ENCODE results near the gene PSMD10.
A peak's percentile ranks its signal among the peaks of the same experiment; 100 is the strongest.

The PSMD10 gene

DNA sequence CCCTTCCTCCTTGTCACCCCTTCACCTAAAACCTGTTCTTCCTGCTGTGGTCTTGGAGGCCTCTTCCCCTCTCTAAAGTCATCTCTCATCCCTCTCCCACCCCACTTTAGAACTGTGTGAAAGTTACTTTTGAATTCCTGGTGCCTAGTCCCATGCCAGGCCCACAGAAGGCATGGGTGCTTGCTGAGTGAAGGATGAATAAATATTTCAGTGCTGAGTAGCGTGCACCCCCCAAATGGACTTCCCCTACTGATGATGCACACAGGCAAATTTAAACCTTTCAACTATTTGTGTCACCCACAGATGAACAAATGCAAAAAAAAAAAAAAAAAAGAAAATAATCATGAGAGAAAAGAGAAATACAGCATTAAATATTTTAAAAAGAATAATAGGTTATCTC, 19.8 kb downstream of the PSMD10 start:
- no peak for DNase-seq

DNA sequence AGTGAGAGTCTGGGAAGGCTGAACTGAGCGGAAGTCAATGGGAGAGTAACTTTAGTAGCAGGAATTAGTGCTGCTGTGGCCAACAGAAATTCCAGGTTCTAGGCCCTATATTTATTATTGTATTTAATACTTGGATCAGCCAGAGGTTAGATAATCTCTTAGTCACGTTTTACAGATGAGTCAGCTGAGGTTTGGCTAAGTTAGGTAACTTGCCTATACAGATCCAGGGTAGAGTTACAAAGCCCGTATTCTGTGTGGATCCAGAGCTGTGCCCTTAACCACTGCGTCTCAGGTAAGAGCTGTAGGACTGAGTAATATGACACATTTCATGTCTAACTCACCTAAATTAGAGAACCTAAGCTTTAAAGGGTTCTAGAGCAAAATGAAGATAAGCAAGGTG, 20.5 kb downstream of the PSMD10 start:
- peak; percentile 40 for DNase-seq

DNA sequence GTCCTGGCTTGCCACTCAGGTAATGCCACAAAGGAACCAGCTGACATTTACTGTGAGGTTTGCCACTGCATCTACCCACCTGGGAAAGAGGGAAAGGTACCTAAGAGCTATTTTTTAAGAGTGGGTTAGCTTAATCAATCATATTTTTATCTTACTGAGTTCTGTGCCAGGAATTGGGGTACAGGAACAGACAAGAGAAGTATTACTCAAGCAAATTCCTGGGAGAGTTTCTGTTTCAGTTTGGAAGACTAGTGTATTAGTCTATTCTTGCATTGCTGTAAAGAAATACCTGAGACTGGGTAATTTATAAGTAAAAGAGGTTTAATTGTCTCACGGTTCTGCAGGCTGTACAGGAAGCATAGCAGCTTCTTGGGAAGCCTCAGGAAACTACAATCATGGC, 23.2 kb downstream of the PSMD10 start:
- DNase-seq, result no peak

DNA sequence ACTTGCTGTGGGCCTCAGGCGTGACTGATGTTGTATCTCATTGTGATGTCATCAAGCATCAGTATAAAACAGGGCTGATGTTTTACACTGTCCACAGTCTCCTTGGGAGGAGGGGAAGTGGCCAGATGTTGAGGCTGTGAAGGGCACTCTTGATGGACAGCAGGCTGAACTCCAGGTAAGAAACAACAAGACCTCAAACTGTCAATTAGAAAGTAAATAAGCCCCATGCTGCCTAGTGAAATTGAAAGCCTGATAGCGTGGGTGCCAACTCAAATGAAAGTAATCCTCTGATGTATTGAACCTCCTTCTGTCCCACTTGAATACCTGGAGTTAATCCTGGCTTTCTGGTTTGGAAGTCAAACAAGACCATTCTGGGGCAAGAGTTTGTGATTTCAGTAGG, 26.7 kb downstream of the PSMD10 start:
- no peak for DNase-seq

DNA sequence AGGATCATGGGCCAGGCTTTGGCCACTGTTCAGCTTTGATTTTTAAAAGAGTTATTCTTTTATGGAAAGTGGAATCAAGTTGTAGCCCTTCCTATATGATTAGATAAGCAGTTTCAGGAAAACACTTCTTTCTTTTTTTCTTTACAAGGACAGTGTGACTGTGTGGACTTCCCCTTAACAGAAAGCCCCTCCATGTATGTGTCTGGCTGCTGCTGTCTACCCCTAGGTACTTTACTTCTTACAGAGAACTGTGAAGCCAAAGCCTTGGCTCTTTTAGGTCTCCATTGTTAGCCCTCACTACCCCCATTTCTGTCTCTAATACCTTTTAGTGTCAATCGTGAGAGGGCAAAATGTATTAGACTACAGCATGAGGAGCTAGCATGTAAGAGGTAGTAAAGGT, 27.3 kb downstream of the PSMD10 start:
- DNase-seq, result no peak

DNA sequence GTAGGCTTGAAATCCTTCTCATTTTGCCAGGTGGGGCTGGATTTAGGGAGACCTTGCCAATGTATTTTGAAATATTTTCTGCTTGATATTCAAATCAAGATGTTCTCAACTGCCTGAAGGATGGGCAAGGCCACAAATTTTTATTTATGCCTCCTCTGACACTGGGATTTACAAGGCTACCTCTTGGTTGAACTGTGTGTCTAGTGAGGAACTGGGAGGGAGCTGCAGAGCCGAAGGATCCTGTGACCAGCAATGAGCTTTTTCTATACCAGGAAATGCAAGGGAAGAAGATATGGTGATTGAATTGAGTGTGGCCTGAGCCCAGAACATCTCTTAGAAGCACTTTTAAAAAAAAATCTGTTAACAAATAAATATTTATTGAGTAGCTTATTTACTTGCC, 31.5 kb downstream of the PSMD10 start:
- no peak for DNase-seq

DNA sequence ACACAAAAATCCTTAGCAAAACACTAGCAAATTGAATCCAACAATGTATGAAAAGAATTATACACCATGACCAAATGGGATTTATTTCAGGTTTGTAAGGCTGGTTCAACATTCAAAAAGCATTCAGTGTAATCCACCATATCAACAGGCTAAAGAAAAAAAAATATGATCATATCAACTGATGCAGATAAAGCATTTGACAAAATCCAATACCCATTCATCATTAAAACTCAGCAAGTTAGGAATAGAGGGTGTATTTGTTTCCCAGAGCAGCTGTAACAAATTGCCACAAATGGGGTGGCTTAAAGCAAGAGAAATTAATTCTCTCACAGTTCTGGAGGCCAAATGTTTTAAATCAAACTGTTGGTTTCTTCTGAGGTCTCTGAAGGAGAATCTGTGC, 35.8 kb downstream of the PSMD10 start:
- no peak for DNase-seq

DNA sequence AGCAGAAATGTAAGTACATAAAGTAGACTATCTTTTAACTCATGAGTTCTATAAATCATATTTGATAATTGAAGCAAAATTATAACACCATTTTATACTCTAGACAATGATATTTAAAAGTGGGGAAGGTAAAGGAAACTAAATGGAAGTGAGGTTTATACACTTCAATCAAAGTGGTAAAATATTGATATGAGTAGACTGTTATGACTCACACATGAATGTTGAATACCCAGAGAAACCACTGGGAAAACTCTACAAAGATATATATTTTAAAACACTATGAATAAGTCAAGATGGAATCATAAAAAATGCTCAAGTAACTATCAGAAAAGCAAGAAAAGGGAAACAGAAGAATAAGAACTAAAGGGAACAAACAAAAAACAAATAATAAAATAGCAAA, 38.1 kb downstream of the PSMD10 start:
- DNase-seq, result no peak

DNA sequence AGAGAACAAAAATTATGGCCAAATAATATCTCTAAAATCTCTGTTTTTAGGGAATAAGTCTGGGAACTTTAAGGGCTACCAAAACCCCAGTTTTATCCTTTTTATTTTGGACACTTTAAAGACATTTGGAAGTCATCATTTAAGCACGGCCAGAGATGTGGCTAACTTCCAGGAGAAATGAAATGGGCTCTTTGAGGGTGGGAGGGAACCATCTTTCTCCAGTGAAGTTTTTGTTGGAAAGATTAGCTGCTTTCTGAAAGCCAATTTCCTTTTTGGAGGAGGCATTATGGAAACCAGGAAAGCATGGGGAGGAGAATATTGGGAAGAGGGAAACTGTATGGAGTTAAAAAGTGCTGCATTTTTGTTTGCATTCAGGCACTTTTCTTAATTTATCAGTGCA, 41.7 kb downstream of the PSMD10 start:
- DNase-seq, result no peak

DNA sequence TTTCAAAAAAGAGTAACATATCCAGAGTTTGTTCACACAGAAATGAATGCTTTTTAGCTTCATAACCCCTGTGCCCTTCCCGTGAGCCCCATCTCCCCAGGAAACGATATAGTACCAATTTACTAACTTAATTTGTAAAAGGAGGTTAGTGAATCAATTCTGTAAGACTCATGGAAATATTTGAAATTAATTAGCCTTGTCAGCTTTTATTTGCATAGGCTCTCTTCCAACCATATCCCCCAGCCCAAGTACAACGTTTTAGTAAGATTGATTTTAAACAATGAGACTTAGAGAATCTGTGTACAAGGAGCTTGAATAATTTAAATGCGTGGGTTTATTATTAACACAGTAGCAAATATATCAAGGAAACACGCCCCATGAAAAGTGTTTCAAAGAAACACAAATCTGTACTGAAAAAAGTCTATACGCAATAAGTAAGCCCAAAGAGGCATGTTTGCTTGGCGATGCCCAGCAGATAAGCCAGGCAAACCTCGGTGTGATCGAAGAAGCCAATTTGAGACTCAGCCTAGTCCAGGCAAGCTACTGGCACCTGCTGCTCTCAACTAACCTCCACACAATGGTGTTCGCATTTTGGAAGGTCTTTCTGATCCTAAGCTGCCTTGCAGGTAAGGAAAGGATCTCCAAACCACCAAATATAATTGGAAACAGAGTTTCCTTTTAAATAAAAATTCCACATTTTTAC, 46.6 kb downstream of the PSMD10 start, which contains the start of gene VSIG1:
Gene VSIG1 (plus strand): TSS at position 512 of the 703 bp plus-strand sequence. CDS start 66 bp downstream, at position 578.
- DNase-seq, result no peak

DNA sequence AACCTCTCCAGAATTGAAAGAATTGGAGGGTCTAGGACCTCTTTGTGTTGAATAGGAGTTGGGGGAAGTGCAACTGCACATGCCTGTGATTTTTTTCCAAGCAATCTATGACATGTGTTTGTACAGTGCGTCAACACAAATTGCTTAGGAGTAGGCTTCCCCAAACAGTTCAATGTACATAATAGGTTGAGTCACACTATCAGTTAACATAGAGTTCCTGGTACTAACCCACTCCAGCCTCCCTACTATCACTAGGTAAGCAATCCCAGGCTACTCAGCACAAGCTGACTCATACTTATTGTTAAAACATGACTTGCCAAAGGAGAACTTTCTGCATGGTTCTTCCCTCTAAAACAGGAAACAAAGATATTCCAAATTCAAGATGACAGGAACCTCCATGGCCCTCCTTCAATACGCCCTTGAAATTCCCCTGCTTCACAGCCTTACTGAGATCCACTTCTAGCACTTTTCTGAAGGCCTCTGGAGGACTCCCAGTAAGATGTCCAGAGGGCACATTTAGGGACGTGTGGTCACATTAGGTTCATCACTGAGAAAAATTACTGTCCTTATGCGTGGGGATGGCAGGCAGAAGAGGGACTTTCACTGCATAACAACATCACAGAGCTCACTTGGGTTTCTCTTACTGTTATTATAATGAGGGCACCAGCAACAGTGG, 54.9 kb downstream of the PSMD10 start:
- DNase-seq, result peak; percentile 45

DNA sequence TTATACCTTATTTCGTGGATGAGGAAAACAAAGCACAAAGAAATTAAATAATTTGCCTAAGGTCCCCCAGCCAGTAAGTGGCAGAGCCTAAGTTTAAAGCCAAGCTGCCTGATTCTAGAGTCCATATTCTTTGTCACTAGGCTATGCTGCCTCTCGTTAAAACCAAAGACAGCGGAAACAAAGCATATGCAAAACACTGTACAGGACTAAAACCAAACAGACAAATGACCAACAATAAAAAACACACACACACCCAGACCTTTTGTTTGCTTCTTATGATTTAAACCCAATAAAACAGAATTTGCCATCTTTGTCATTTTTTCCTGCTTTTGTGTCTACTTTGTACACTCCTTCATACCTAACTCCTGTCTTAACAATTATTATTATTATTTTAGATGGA, 56.6 kb downstream of the PSMD10 start:
- no peak for DNase-seq

Data from fibroblast of skin of abdomen (primary cell).